A673 (cell line): ENCODE measurements around the gene ISCU.

Experiments
- CTCF ChIP-seq: fragments of 300-800, 200-600 bp; sonication (generic); conservative IDR thresholded peaks from 2 replicates; pipeline ENCODE4 v1.5.1; 2017; ENCODE audit warnings: low read depth, mild to moderate bottlenecking, antibody characterized with exemption, low read length, moderate library complexity, mixed read lengths
- EZH2 ChIP-seq: fragments of 200-600 bp; sonication (generic); IDR thresholded peaks from 2 replicates; pipeline ENCODE4 v1.6.1; 2017; ENCODE audit warnings: borderline replicate concordance, low read depth, mild to moderate bottlenecking, mixed read lengths, antibody characterized with exemption, low read length; ENCODE audit not compliant: poor library complexity, severe bottlenecking

- TF ChIP-seq EZH2 = no peak
- TF ChIP-seq CTCF = no peak
These were observed at the start of gene ISCU for GRCh38 chr12:108562348-108563135.
